KMS-11 (cell line): ENCODE data around the gene KRT35.

ENCODE experiments used
- H2AFZ ChIP-seq: fragments of 200-600 bp; sonication (generic); 2 replicates; pipeline ENCODE4 v1.6.1; 2016; ENCODE audit warnings: antibody characterized with exemption, mixed run types, low read depth
- H3K27ac ChIP-seq: fragments of 200-600 bp; sonication (generic); 2 replicates; pipeline ENCODE4 v1.6.1; 2016; ENCODE audit warnings: mild to moderate bottlenecking, mixed run types
- H3K27me3 ChIP-seq: fragments of 200-600 bp; sonication (generic); 2 replicates; pipeline ENCODE4 v1.6.1; 2017; ENCODE audit warnings: mild to moderate bottlenecking, low read depth, mixed run types, moderate library complexity; ENCODE audit not compliant: insufficient read depth
- H3K36me3 ChIP-seq: fragments of 200-600 bp; sonication (generic); 2 replicates; pipeline ENCODE4 v1.6.1; 2017; ENCODE audit warnings: mild to moderate bottlenecking, mixed run types; ENCODE audit not compliant: insufficient read depth
- H3K4me1 ChIP-seq: fragments of 200-600 bp; sonication (generic); 2 replicates; pipeline ENCODE4 v1.6.1; 2016; ENCODE audit warnings: mild to moderate bottlenecking, low read depth, mixed run types; ENCODE audit not compliant: poor library complexity, severe bottlenecking
- H3K4me2 ChIP-seq: fragments of 200-600 bp; sonication (generic); 2 replicates; pipeline ENCODE4 v1.7.0; 2016; ENCODE audit warnings: mild to moderate bottlenecking, mixed run types
- H3K4me3 ChIP-seq: fragments of 200-600 bp; sonication (generic); IDR thresholded peaks from 2 replicates; pipeline ENCODE4 v1.6.1; 2017; ENCODE audit warnings: low read depth, low read length, mixed read lengths; ENCODE audit not compliant: insufficient read depth
- H3K79me2 ChIP-seq: fragments of 200-600 bp; sonication (generic); 2 replicates; pipeline ENCODE4 v1.6.1; 2016; ENCODE audit warnings: low read depth, mixed run types; ENCODE audit not compliant: insufficient read depth
- H3K9ac ChIP-seq: fragments of 200-600 bp; sonication (generic); 2 replicates; pipeline ENCODE4 v1.6.1; 2016; ENCODE audit warnings: mild to moderate bottlenecking, mixed run types
- H4K20me1 ChIP-seq: fragments of 200-600 bp; sonication (generic); 2 replicates; pipeline ENCODE4 v1.6.1; 2016; ENCODE audit warnings: mild to moderate bottlenecking, mixed run types; ENCODE audit not compliant: insufficient read depth
- CTCF ChIP-seq: fragments of 200-600 bp; sonication (generic); conservative IDR thresholded peaks from 2 replicates; pipeline ENCODE4 v1.6.1; 2017; ENCODE audit warnings: low read depth, mild to moderate bottlenecking, antibody characterized with exemption, low read length, moderate library complexity, mixed read lengths

The KRT35 gene

DNA sequence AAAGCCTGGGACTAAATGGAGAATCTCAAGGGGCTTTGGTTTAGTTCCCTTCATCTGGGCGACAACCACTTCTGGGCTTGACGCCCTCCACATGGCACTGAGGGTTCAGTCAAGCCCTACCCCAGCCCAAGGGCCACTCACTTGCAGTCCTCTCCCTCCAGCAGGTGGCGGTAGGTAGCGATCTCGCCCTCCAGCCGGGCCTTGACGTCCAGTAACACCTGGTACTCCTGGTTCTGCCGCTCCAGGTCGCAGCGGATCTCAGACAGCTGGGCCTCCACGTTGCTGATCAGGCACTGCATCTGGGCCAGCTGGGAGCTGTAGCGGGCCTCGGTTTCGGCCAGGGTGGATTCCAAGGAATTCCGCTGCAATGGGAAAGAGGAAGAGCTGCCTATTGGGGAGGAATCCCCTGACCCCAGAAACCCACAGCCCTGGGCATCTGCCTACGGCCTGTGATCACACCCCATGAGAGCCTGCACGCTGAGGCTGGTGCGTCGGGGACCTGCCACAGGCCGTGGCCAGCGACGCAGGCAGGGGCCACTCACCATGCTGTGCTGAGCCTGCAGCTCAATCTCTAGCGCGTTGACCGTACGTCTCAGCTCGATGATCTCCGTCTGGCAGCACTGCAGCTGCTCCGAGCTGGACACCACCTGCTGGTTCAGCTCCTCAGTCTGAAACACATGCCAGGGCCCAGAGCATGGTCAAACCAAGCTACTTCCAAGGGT lies 6.0 kb upstream of the KRT35 start:
- Histone ChIP-seq H2AFZ (no peak overlapping the region), H3K27ac (no peak overlapping the region), H3K4me2 (no peak overlapping the region), H3K79me2 (no peaks in the 10 kb centered on the region), H3K4me3 (no peak overlapping the region), H3K4me1 (no peaks in the 10 kb centered on the region), H3K9ac (no peak overlapping the region), H3K27me3 (no peaks in the 10 kb centered on the region; the same call in 1 of the 2 replicates), H3K36me3 (no peaks in the 10 kb centered on the region), H4K20me1 (no peaks in the 10 kb centered on the region)
- TF ChIP-seq CTCF = peak; percentile 42

DNA sequence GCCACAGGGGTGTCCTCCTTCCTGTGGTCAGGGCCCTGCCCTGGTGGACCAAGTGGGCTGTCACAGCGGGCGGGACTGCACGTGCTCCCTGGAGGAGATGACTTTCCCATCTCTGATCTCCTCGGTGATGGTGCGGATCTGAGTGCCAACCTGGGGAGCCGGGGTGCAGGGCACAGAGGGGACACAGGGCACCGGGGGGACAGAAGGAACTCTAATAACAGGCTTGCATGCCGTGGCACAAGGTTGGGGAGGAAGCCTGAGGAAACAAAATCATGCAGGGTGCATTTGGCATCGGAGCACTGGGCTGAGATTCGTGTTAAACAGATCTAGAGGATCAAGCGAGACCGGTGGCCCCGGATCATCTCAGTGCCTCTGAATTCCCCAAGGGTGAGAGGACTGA lies 5.4 kb upstream of the KRT35 start:
- Histone ChIP-seq H3K36me3 (no peaks in the 10 kb centered on the region), H3K9ac (no peak overlapping the region), H3K27me3 (no peaks in the 10 kb centered on the region; the same call in 1 of the 2 replicates), H3K4me1 (no peaks in the 10 kb centered on the region), H3K4me3 (no peak overlapping the region), H2AFZ (no peak overlapping the region), H3K27ac (no peak overlapping the region), H4K20me1 (no peaks in the 10 kb centered on the region), H3K4me2 (no peak overlapping the region), H3K79me2 (no peaks in the 10 kb centered on the region)
- no peak for TF ChIP-seq CTCF

GRCh38 chr17:41484920-41485904 lies 4.3 kb upstream of the KRT35 start:
- Histone ChIP-seq H2AFZ (no peak overlapping the region), H4K20me1 (no peaks in the 10 kb centered on the region), H3K27me3 (no peaks in the 10 kb centered on the region; the same call in 1 of the 2 replicates), H3K4me1 (no peaks in the 10 kb centered on the region), H3K36me3 (no peaks in the 10 kb centered on the region), H3K27ac (no peak overlapping the region), H3K9ac (no peak overlapping the region), H3K4me2 (no peak overlapping the region), H3K4me3 (no peak overlapping the region), H3K79me2 (no peaks in the 10 kb centered on the region)
- TF ChIP-seq CTCF = no peak

DNA sequence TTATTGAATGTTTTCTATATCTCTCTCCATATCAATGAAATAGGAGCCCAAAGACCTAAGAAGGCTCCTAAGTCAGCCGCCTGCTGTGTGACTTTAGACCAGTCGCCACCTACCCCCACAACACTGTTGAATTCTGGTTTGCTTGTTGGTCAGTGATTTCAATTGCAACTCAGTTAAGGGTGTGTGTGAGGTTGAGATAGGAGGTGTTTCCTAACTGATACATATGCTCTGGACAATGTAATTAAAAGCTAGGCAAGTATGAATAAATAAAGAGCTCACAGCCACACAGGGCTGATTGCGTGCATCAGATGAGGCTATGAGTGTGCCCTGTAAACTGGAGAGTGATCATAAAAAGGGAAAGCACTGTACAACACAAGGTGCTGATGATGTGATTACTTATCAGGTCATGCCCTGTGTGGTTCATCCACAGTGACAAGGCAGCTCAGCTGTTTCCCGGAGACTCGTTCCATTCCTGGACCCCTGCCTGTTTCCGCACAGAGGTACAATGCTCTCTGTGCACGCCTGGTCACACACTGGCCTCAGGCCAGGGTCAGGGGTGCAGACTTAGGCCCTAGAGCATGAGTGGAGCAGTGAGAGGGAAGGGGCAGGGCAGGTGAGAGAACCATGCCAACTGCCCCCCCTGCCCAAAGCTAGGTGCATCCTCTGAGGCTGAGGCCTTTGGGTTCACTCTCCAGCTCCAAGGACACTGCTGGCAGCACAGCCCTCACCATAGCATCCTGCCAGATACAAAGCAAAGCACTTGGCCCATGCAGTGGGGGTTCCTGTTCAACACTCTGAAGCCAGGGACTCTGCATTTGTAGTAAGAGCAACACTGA lies 3.3 kb upstream of the KRT35 start:
- Histone ChIP-seq H3K9ac (no peak overlapping the region), H3K36me3 (no peaks in the 10 kb centered on the region), H3K79me2 (no peaks in the 10 kb centered on the region), H3K27me3 (no peaks in the 10 kb centered on the region), H4K20me1 (no peaks in the 10 kb centered on the region), H3K4me1 (no peaks in the 10 kb centered on the region), H2AFZ (no peak overlapping the region), H3K27ac (no peak overlapping the region), H3K4me3 (no peak overlapping the region), H3K4me2 (no peak overlapping the region)
- no peak for TF ChIP-seq CTCF
